Dendritic cell treated with granulocyte-macrophage colony-stimulating factor and Interleukin-4, amounts not matched to agents 40 ng/mL and 50 ng/mL, for 4 days (primary cell): Measurements from ENCODE around the gene FOXL3.
"Not testable (repeated sequence)": the region's sequence is repeated elsewhere in the genome, so short reads cannot be mapped to it uniquely, and the experiment has no call there.

Source experiments
- H3K27ac Mint-ChIP-seq: one replicate; pipeline ENCODE4 v1.8.0; 2022; ENCODE audit warnings: mild to moderate bottlenecking, mixed read lengths
- H3K27me3 Mint-ChIP-seq: one replicate; pipeline ENCODE4 v1.8.0; 2022; ENCODE audit warnings: mild to moderate bottlenecking, mixed read lengths
- H3K36me3 Mint-ChIP-seq: one replicate; pipeline ENCODE4 v1.8.0; 2022; ENCODE audit warnings: low read depth, mixed read lengths
- H3K4me1 Mint-ChIP-seq: one replicate; pipeline ENCODE4 v1.8.0; 2022; ENCODE audit warnings: low read depth, mixed read lengths
- H3K4me3 Mint-ChIP-seq: one replicate; pipeline ENCODE4 v1.8.0; 2022; ENCODE audit warnings: mild to moderate bottlenecking, moderate library complexity, mixed read lengths
- H3K9me3 Mint-ChIP-seq: one replicate; pipeline ENCODE4 v1.8.0; 2022; ENCODE audit warnings: mixed read lengths
- intact Hi-C: fragments of 100-400 bp; cut with micrococcal nuclease; formaldehyde crosslinking; loops from one replicate; pipeline ENCODE4 v1.15.0; 2022

Gene FOXL3

DNA sequence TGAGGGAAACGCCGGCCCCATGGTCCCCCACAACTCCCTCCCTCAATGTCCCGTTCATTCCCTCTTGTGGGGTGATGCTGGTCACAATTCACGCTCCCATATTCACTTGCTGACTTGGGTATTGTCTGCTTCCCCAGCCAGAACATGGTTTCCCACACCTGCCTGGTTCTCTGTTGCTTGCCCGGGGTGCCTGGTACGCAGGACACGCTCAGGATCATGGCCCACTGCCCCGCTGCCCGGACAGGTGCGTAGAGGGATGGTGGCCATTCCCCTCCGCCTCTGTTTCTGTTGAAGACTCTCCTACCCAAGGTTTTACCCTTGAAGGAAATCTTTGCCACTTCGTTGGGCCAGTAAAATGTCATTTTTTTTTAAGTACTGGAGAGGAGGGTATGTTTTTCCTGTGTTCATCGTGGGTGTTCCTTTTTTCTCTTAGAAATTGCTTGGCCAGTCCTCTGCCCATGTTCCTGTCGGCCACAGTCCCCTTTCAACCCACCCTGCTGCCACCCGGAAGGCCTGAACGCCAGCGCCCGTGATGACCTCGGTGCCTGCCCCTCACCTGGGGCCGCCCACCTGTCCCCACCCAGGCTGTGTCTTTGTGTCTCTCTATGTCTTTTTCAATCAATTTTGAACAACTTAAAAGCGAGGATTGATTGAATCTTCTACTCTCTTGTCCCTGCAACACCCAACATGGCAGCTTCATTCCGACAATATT is 38.2 kb downstream of the FOXL3 start:
- H3K4me1 Mint-ChIP-seq: no peaks in the 10 kb centered on the region
- no peak overlapping the region for H3K27ac Mint-ChIP-seq
- intact Hi-C loops: no loop called here
- no peaks in the 10 kb centered on the region for H3K36me3 Mint-ChIP-seq
- no peak overlapping the region for H3K4me3 Mint-ChIP-seq
- H3K9me3 Mint-ChIP-seq: no peaks in the 10 kb centered on the region
- peaks cover 37% of the 10 kb centered on the region for H3K27me3 Mint-ChIP-seq

DNA sequence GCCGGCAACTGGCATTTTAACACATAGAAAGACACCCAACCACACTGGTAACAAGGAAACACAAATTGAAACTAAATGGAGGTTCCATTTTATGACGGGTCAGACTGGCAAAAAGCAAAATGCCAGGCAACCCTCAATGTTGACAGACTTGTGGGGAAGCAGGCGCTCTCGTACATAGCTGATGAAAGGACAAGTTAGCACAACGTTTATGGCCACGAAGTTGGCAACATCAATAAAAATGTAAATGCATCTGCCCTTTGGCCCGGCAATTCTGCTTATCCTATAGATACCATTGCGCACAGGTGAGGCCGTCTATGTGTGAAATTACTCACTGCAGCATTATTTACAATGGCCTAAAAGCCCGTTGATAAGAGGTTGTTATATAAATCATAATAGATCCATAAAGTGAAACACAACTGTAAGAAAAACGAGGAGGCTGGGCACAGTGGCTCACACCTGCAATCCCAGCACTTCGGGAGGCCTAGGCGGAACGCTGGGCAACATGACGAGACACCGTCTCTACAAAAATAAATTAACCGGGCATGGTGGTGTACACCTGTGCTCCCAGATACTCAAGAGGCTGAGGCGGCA is 39.8 kb downstream of the FOXL3 start:
- Mint-ChIP-seq H3K9me3 (peaks cover 9% of the 10 kb centered on the region), H3K4me1 (no peaks in the 10 kb centered on the region), H3K4me3 (no peak overlapping the region), H3K36me3 (no peaks in the 10 kb centered on the region), H3K27me3 (peaks cover 35% of the 10 kb centered on the region), H3K27ac (no peak overlapping the region)
- intact Hi-C loops: no loop called here

DNA sequence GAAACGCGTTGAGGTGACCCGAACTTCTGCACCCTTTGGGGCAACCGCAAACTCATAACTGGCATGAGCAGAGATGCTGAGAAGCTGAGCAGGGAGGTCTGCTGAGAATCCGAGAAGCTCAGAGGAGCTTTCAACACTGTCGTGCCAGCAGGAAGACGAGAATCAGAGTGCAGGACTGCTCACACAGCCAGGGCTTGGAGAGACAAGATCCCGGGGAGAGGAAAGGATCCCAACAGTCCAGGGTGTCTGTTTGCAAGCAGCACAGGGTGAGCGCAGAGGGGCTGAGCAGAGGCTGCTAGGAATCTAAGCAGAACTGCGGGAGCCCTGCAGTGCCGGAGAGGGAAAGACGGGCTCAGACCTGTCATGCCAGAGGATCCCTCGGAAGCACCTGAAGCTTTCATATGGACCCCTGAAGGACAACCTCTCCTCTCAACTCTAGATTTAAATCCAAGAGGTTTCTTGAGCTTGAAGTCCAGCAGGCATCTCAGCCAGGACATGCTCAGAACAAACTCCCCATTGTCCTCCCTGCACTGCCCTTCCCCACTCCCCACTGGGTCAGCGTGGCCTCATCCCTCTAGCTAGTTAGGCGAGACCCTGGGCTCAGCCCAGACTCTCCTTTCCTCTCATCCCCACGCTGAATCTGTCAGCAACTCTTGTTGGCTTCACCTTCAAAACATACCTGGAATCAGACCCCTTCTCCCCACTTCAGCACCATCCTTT is 40.7 kb downstream of the FOXL3 start:
- Mint-ChIP-seq H3K9me3 (peaks cover 14% of the 10 kb centered on the region), H3K27ac (no peak overlapping the region), H3K4me1 (no peaks in the 10 kb centered on the region), H3K27me3 (peaks cover 33% of the 10 kb centered on the region), H3K4me3 (no peak overlapping the region), H3K36me3 (no peaks in the 10 kb centered on the region)
- intact Hi-C loops: no loop called here

DNA sequence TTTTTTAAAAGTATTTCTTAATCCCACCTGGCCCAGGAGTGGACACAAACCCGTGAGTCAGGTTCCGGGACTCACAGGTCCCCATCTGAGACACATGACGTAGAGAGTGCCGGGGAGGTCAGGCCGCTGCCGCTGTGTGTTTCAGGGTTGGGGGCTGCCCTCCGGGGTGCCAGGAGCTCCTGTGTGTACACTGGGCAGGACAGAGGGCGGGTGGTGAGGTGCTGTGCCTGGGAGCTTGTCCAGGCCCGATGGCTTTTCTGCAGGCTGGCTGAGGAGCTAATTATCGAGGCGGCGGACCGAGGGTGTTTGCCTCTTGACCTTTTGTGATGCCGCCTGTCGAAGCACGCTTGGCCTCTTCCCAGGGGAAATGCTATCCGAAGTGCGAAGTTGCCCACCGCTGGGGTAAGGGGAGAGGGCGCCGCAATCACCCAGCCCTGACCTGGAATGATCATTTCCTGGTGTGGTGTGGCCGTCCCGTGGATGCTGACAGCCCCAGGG is 42.1 kb downstream of the FOXL3 start:
- H3K4me1 Mint-ChIP-seq: no peaks in the 10 kb centered on the region
- intact Hi-C loops: no loop called here
- H3K36me3 Mint-ChIP-seq: no peaks in the 10 kb centered on the region
- peaks cover 14% of the 10 kb centered on the region for H3K9me3 Mint-ChIP-seq
- H3K27me3 Mint-ChIP-seq: peaks cover 32% of the 10 kb centered on the region
- H3K27ac Mint-ChIP-seq: no peak overlapping the region
- H3K4me3 Mint-ChIP-seq: no peak overlapping the region

DNA sequence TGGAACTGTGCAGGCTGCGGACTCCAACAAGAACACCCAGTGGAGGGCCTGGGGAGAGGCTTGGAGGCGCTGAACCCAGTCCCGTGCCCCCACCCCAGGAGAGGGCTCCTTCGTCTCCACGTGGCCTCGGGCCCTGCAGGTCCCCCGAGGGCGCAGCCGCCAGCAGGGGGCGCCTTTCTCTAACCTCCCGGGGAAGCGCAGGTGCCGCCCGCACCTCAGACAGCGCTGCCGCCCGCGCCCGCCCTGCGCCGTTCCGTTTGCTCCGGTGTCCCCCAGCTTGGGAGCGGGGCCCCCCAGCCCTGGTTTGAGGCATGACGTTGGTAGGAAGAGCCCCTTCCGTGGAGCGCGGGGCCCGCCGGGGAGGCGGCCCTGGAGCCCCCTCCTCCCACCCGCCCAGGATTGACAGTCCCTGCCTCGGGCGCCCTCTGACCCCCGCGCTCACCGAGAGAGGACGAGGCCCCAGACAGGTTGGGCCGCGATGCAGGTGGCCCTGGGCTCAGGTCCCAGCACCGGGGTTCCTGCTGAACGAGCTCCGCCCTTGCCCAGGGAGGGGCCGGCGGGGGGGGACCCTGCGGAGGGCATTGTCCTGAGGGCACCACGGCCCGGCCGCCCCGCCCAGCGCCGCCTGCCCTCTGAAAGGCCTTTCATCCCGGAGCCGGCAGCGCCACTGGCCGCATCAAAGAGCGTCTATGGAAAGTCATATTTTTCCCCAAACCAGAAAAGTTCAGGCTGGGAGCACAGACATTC is 42.8 kb downstream of the FOXL3 start:
- Mint-ChIP-seq H3K9me3 (peaks cover 14% of the 10 kb centered on the region), H3K27me3 (peaks cover 30% of the 10 kb centered on the region), H3K27ac (no peak overlapping the region), H3K4me3 (no peak overlapping the region), H3K36me3 (no peaks in the 10 kb centered on the region), H3K4me1 (no peaks in the 10 kb centered on the region)
- intact Hi-C loops: no loop called here

DNA sequence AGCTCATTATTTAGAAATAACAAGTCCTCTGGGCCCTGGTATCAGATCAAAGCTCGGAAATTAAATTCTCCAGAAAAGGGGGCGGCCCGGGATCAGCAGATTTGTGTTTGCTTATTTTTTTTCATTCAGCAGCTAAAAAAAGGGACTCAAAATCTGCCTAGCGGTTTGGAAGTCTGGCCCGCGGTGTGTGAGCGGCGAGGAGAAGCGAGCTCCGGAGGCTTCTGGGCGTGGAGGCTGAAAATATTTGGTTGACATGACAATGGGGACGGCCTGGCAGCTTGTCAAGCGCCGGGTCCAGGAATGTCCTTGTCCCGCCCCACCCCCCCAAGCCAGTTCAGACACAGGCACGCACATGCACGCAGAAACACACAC is 43.4 kb downstream of the FOXL3 start:
- peaks cover 28% of the 10 kb centered on the region for H3K27me3 Mint-ChIP-seq
- H3K36me3 Mint-ChIP-seq: no peaks in the 10 kb centered on the region
- H3K4me3 Mint-ChIP-seq: no peak overlapping the region
- peaks cover 14% of the 10 kb centered on the region for H3K9me3 Mint-ChIP-seq
- intact Hi-C loops: no loop called here
- H3K27ac Mint-ChIP-seq: no peak overlapping the region
- H3K4me1 Mint-ChIP-seq: no peaks in the 10 kb centered on the region

DNA sequence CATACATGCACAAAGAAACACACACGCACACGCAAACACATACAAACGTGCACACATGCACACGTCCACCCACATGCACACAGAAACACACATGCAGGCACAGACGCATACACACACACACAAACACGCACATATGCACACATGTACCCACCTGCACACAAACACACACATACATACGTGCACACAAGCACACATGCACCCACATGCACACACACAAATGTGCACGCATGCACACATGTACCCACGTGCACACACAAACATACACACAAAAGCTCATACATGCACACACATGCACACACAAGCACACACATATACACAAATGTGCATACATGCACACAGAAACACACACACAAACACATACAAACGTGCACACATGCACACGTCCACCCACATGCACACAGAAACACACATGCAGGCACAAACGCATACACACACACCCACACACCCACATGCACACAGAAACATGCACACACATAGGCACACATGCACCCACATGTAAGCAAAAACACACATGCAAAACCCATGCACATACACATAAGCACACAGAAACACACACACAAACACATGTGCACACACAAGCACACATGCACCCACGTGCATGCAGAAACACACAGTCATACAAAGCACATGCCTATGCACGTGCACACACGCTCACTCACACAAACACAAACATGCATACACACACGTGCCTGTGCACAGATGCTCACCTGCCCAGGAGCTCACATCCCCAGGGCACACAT is 44.8 kb downstream of the FOXL3 start:
- peaks cover 14% of the 10 kb centered on the region for H3K9me3 Mint-ChIP-seq
- H3K4me3 Mint-ChIP-seq: no peak overlapping the region
- peaks cover 28% of the 10 kb centered on the region for H3K27me3 Mint-ChIP-seq
- intact Hi-C loops: no loop called here
- no peak overlapping the region for H3K27ac Mint-ChIP-seq
- H3K36me3 Mint-ChIP-seq: no peaks in the 10 kb centered on the region
- no peaks in the 10 kb centered on the region for H3K4me1 Mint-ChIP-seq

DNA sequence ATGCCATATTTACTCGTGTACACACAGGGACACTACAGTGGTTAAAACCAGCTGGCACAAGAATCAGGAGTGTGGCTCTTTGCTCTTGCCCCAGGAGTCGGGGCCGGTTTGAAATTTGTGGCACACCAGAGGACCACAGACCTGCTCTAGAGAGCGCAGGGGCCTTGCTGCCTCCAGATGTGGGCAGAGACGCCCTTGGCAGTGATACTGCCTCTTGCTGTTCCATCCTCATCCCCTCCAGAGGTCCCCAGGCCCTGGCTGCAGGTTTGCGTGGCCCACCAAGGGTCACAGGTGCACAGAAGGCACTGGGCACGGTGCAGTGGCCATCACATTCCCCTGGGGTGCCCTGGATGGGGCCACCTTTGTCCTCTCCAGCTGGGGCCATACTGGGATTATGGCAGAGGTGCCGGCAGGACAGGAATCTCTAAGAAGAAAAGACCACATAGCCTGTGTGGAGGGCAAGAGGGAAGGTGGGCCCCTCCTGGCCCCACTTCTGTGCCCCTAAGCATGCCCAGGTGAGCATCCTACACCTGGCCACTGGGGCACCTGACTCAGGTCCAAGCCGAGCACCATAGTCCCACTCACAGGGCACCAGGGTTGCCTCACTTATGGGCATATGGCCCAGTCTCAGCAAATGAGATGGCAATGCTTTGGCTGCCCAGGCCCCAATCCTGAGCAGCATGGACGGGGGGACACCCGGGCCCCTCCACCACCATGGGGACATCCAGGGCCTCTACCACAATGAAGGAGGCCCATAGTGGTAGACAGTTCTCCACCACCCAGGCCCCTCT is 45.6 kb downstream of the FOXL3 start:
- Mint-ChIP-seq H3K4me3 (no peak overlapping the region), H3K27me3 (peaks cover 23% of the 10 kb centered on the region), H3K4me1 (no peaks in the 10 kb centered on the region), H3K9me3 (peaks cover 14% of the 10 kb centered on the region), H3K36me3 (no peaks in the 10 kb centered on the region), H3K27ac (no peak overlapping the region)
- intact Hi-C loops: no loop called here

DNA sequence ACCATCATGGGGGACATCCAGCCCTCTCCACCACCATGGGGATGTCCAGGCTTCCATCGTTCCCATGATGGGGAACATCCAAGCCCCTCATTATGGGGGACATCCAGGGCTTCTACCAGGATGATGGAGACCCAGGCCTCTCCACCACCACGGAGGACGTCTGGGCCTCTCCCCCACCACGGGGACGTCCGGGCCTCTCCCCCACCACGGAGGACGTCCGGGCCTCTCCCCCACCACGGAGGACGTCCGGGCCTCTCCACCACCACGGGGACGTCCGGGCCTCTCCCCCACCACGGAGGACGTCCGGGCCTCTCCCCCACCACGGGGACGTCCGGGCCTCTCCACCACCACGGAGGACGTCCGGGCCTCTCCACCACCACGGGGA is 46.2 kb downstream of the FOXL3 start:
- H3K4me1 Mint-ChIP-seq, intact Hi-C loops, H3K4me3 Mint-ChIP-seq, H3K27ac Mint-ChIP-seq, H3K36me3 Mint-ChIP-seq: not testable (repeated sequence)
- Mint-ChIP-seq H3K9me3 (peaks cover 14% of the 10 kb centered on the region), H3K27me3 (peaks cover 20% of the 10 kb centered on the region)

DNA sequence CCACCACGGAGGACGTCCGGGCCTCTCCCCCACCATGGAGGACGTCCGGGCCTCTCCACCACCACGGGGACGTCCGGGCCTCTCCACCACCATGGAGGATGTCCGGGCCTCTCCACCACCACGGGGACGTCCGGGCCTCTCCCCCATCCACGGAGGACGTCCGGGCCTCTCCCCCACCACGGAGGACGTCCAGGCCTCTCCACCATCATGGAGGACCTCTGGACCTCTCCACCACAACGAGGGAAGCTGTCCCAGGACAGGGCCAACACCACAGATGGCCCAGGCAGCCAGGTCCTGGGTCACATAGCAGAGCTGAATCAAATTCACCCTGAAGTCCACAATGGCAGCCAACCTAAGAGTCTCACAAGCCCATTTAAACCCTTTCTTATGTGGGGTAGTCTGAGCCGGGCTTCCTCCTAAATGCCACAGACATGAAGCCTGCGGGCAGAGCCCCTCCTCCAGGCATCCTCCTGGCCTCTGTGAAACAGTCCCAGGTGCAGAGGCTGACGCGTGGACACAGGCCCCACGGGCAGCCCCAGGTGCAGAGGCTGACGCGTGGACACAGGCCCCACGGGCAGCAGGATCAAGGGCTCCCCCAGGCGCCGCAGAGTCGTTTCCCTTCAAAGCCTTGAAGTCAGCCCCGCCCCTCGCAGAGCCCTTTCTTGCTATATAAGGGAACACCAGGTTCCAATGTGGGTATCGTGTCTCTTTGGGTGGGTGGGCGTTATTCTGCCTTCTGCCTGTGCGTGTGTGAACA is 47.0 kb downstream of the FOXL3 start:
- Mint-ChIP-seq H3K4me1 (no peaks in the 10 kb centered on the region), H3K36me3 (no peaks in the 10 kb centered on the region), H3K9me3 (peaks cover 14% of the 10 kb centered on the region), H3K27me3 (peaks cover 15% of the 10 kb centered on the region), H3K4me3 (no peak overlapping the region), H3K27ac (no peak overlapping the region)
- intact Hi-C loops: no loop called here

DNA sequence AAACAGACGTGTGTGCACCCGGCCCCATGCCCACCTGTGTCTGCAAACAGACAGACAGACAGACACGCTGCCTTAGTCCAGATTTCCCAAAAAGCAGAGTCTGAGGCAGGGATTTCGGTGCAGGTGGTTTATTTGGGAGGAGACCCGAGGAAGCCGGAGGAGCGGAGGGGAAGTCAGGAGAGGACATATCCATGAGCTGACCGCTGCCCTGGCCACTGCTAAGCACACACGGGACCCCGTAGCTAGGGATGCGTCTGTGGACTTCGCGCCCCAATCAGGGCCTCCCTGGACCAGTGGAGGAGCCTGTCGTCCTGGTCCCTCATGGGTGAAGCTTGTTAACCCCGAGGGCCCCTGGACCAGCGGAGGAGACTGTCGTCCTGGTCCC is 47.6 kb downstream of the FOXL3 start:
- Mint-ChIP-seq H3K9me3 (peaks cover 14% of the 10 kb centered on the region), H3K4me3 (no peak overlapping the region), H3K27me3 (peaks cover 11% of the 10 kb centered on the region), H3K36me3 (no peaks in the 10 kb centered on the region), H3K27ac (no peak overlapping the region), H3K4me1 (no peaks in the 10 kb centered on the region)
- intact Hi-C loops: no loop called here

DNA sequence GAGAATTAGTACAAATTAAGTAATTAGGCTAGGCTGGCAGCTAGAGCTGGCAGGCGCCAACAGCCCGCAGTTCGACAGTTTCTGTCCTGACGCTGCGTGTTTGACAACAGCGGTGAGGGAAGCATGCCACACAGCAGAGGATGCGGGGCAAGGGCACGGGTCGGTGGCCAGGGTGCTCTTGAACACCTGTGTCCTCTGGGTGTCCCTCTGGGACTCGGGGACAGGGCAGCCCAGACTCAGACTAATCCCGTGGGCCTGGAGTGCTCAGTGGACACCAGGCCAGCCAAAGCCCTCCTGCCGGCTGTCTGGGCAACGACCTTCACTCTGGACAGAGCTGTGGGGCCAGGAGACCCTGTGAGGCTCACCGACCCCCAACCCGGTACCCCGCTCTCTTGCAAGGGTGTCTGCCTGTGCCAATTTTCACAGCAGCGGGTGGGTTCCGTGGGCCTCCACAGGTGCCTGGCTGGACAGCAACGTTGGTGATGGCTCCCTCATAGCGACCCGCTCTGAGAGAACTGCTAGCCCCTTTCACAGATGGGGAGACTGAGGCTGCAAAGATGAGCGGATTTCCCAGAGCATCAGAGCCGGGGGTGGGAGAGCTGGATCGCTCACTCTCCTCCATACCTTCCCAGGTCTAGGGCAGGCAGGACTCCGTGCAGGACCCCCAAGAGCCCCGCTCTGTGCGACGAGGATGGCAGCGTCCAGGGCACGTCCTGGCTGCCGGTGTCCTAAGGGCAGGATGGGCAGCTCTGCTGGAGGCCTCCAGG is 48.5 kb downstream of the FOXL3 start:
- Mint-ChIP-seq H3K36me3 (no peaks in the 10 kb centered on the region), H3K4me1 (no peaks in the 10 kb centered on the region), H3K27ac (no peak overlapping the region), H3K27me3 (peaks cover 2% of the 10 kb centered on the region), H3K9me3 (peaks cover 14% of the 10 kb centered on the region), H3K4me3 (no peak overlapping the region)
- intact Hi-C loops: no loop called here
